GM19351 (cell line): Measurements from ENCODE around the gene PKDCC.

Experiments used
- ATAC-seq: cut with Tn5 transposase; IDR thresholded peaks from one replicate; pipeline ENCODE4 v1.9.1; 2021; ENCODE audit warnings: mild to moderate bottlenecking, moderate library complexity; ENCODE audit not compliant: unreplicated experiment

PKDCC gene

GRCh38 chr2:42048299-42049220 is 739 bp downstream of the PKDCC start:
- peak; percentile 20 for ATAC-seq

GRCh38 chr2:42049221-42050009 is 1.6 kb downstream of the PKDCC start:
- ATAC-seq: no peak

GRCh38 chr2:42050010-42050702 is 2.3 kb downstream of the PKDCC start:
- no peak for ATAC-seq

GRCh38 chr2:42050703-42051542 is 3.1 kb downstream of the PKDCC start:
- ATAC-seq: no peak

GRCh38 chr2:42051543-42052235 is 3.9 kb downstream of the PKDCC start:
- ATAC-seq: no peak

- no peak for ATAC-seq
These were observed 5.1 kb downstream of the PKDCC start for GRCh38 chr2:42052702-42053481.

GRCh38 chr2:42053482-42053790 is 5.6 kb downstream of the PKDCC start:
- no peak for ATAC-seq

- ATAC-seq: no peak
These were observed 6.2 kb downstream of the PKDCC start for GRCh38 chr2:42053791-42054701.

- ATAC-seq: no peak
These were observed 7.1 kb downstream of the PKDCC start for GRCh38 chr2:42054714-42055430.

- ATAC-seq: no peak
These were observed 8.0 kb downstream of the PKDCC start for GRCh38 chr2:42055573-42056514.

- ATAC-seq: no peak
These were observed 9.5 kb downstream of the PKDCC start for GRCh38 chr2:42057159-42057901.

GRCh38 chr2:42057902-42058450 is 10.2 kb downstream of the PKDCC start:
- ATAC-seq: no peak

- ATAC-seq: no peak
These were observed 11.6 kb downstream of the PKDCC start for GRCh38 chr2:42059261-42059898.

GRCh38 chr2:42060028-42060427 is 12.2 kb downstream of the PKDCC start:
- ATAC-seq: no peak
